Breast epithelium (tissue), 3 donors: ENCODE data around the gene RHOT2.

Source experiments
- CTCF ChIP-seq, 3 donors: fragments of 450-650 bp; IDR thresholded peaks; one replicate each; pipeline ENCODE4 v1.5.1; 2016 to 2017; ENCODE audit warnings: antibody characterized with exemption in 3 of 3, mild to moderate bottlenecking in 3 of 3, moderate library complexity in 3 of 3
- POLR2A ChIP-seq: fragments of 450-650 bp; IDR thresholded peaks from one replicate; pipeline ENCODE4 v1.6.1; 2016; ENCODE audit warnings: antibody characterized with exemption, mild to moderate bottlenecking, moderate library complexity

- no peak for TF ChIP-seq CTCF (IDR thresholded peaks at IDR 0.05)
- TF ChIP-seq POLR2A, result no peak
Measured at GRCh38 chr16:658679-659571, 9.0 kb upstream of the RHOT2 start.
